ENCODE measurements around the gene TARS3. TPM values are rescaled to one million over a fixed set of nuclear protein-coding genes. Genes with fewer than 3 reads are reported as not detected.
"Not testable (repeated sequence)": the region's sequence is repeated elsewhere in the genome, so short reads cannot be mapped to it uniquely, and the experiment has no call there.

Gene TARS3
- total and polyA plus RNA-seq, 9 donors, result 14.6 to 19.3 (median 18.2) TPM

GRCh38 chr15:101633356-101633755 is 90.9 kb downstream of the TARS3 start:
- DNase-seq, result no peak
- no peak overlapping the region for H3K27ac ChIP-seq (ENCODE audit: low read length)
- no peaks in the 10 kb centered on the region for H3K9me3 ChIP-seq (replicated peaks; ENCODE audit: control insufficient read depth, low read depth, low read length)
- H3K4me1 ChIP-seq (ENCODE audit: control insufficient read depth, insufficient read depth, low read length), result no peaks in the 10 kb centered on the region
- no peaks in the 10 kb centered on the region for H3K36me3 ChIP-seq (ENCODE audit: control insufficient read depth, insufficient read depth, low read length)
- H3K27me3 ChIP-seq (ENCODE audit: control insufficient read depth, insufficient read depth, low read length), result no peaks in the 10 kb centered on the region
- no peak overlapping the region for H3K4me3 ChIP-seq (ENCODE audit: low read length)
- whole genome bisulfite sequencing (ENCODE audit: insufficient coverage), result 79% methylated on average over 2 of the region's 3 CpGs

DNA sequence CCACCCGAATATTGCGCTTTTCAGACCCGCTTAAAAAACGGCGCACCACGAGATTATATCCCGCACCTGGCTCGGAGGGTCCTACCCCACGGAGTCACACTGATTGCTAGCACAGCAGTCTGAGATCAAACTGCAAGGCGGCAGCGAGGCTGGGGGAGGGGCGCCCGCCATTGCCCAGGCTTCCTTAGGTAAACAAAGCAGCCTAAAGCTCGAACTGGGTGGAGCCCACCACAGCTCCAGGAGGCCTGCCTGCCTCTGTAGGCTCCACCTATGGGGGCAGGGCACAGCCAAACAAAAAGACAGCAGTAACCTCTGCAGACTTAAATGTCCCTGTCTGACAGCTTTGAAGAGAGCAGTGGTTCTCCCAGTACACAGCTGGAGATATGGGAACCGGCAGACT is 97.5 kb downstream of the TARS3 start:
- H3K27me3 ChIP-seq (ENCODE audit: control insufficient read depth, insufficient read depth, low read length); H3K4me1 ChIP-seq (ENCODE audit: control insufficient read depth, insufficient read depth, low read length); H3K27ac ChIP-seq (ENCODE audit: low read length); H3K9me3 ChIP-seq (replicated peaks; ENCODE audit: control insufficient read depth, low read depth, low read length); DNase-seq; H3K4me3 ChIP-seq (ENCODE audit: low read length); H3K36me3 ChIP-seq (ENCODE audit: control insufficient read depth, insufficient read depth, low read length): not testable (repeated sequence)
- whole genome bisulfite sequencing (ENCODE audit: insufficient coverage), result 95% methylated on average over 9 of the region's 15 CpGs

DNA sequence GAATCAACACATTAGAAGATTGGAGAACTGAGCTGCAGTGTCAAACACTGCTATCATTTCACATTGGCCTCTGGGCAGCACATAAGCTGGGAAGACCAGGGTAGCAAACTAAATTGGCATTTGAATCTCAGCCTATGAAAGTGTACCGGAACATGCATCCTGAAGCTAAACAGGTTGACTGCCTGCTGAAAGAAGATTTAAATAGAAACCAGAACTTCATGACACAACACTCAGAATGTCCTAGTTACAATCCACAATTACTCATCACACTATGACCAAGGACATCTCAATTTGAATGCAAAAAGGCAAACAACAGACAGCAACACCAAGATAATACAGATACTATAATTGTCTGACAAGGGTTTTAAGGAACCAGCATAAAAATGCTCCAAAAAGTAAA is 98.3 kb downstream of the TARS3 start:
- no peaks in the 10 kb centered on the region for H3K4me1 ChIP-seq (ENCODE audit: control insufficient read depth, insufficient read depth, low read length)
- H3K36me3 ChIP-seq (ENCODE audit: control insufficient read depth, insufficient read depth, low read length), result peaks cover 3% of the 10 kb centered on the region
- DNase-seq, result no peak
- H3K27ac ChIP-seq (ENCODE audit: low read length), result no peak overlapping the region
- 83% methylated on average over 1 of the region's 1 CpG for WGBS (ENCODE audit: insufficient coverage)
- H3K9me3 ChIP-seq (replicated peaks; ENCODE audit: control insufficient read depth, low read depth, low read length), result peaks cover 6% of the 10 kb centered on the region
- H3K27me3 ChIP-seq (ENCODE audit: control insufficient read depth, insufficient read depth, low read length), result no peaks in the 10 kb centered on the region
- H3K4me3 ChIP-seq (ENCODE audit: low read length), result no peak overlapping the region

- peaks cover 4% of the 10 kb centered on the region for H3K4me1 ChIP-seq (ENCODE audit: control insufficient read depth, insufficient read depth, low read length)
- no peak overlapping the region for H3K27ac ChIP-seq (ENCODE audit: low read length)
- no peak overlapping the region for H3K4me3 ChIP-seq (ENCODE audit: low read length)
- no CpG with 5 or more reads among the region's 1 CpG for WGBS (ENCODE audit: insufficient coverage)
- peaks cover 3% of the 10 kb centered on the region for H3K36me3 ChIP-seq (ENCODE audit: control insufficient read depth, insufficient read depth, low read length)
- no peaks in the 10 kb centered on the region for H3K27me3 ChIP-seq (ENCODE audit: control insufficient read depth, insufficient read depth, low read length)
- peaks cover 6% of the 10 kb centered on the region for H3K9me3 ChIP-seq (replicated peaks; ENCODE audit: control insufficient read depth, low read depth, low read length)
- no peak for DNase-seq
These were observed 99.1 kb downstream of the TARS3 start for GRCh38 chr15:101625184-101625583.

DNA sequence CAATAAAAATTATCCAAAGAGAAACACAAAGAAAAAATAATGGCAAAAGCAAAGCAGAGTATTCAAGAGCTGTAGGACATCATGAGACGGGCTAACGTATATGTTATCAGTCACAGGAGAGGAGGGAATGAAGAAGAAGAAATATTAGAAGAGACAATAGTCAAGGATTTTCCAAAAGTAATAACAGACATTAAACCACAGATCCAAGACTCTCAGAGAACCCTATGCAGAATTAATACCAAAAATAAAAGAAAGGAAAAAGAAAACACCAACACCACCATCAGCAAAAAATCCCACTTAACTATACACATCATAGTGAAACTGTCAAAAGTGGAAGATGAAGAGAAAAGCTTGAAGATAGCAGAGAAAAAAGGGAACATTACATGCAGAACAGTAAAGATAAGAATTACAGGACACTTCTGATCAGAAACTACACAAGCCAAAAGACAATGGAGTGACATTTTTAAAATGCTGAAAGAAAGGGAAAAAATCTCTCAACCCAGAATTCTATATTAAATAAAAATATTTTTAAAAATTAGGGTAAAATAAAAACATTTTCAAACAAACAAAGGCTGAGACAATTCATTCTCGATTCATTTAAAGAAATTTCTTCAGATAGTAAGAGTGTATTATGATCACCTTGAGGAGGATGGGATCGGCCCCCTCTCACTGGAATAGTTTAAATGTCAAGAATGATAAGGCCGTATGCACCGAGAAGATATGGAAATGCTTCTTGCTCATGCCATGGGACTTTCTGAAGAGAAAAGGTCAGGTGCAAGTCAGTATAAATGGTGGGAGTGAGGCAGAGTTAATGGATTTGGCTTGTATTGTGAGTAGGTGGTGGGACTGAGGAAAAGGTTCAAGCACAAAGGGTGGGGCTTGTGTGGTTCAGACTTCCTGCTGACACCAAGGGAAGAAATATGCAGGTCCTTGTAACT is 100.6 kb downstream of the TARS3 start:
- no peak overlapping the region for H3K27ac ChIP-seq (ENCODE audit: low read length)

DNA sequence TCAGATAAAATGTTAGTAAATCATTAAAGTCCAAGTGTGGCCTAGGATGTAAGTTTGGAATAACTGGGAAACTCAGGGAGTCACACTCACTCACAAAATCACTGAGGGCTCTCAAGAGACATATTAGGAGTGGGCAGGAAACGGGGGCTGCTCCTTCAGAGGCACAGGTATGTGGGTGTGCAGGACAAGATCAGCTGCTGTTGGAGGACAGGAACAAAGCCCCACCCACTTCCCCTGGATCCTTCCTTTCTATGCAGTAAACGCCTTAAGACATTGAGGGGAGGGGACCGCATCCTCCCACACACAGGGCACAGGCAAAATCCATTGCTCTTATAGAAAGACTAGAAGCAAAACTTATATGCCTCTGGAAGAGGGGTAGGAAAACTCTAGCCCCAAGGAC is 102.3 kb downstream of the TARS3 start:
- no peaks in the 10 kb centered on the region for H3K27me3 ChIP-seq (ENCODE audit: control insufficient read depth, insufficient read depth, low read length)
- no peak overlapping the region for H3K27ac ChIP-seq (ENCODE audit: low read length)
- whole genome bisulfite sequencing (ENCODE audit: insufficient coverage), result no CpG with 5 or more reads among the region's 3 CpGs
- H3K36me3 ChIP-seq (ENCODE audit: control insufficient read depth, insufficient read depth, low read length), result peaks cover 3% of the 10 kb centered on the region
- peaks cover 6% of the 10 kb centered on the region for H3K9me3 ChIP-seq (replicated peaks; ENCODE audit: control insufficient read depth, low read depth, low read length)
- no peak overlapping the region for H3K4me3 ChIP-seq (ENCODE audit: low read length)
- no peak for DNase-seq
- H3K4me1 ChIP-seq (ENCODE audit: control insufficient read depth, insufficient read depth, low read length), result peaks cover 30% of the 10 kb centered on the region

More for the DNA sequence above, 100.6 kb downstream of the TARS3 start:
- 94% methylated on average over 3 of the region's 6 CpGs for WGBS (ENCODE audit: insufficient coverage)
- Histone ChIP-seq H3K4me3 (ENCODE audit: low read length) (no peak overlapping the region), H3K9me3 (replicated peaks; ENCODE audit: control insufficient read depth, low read depth, low read length) (peaks cover 6% of the 10 kb centered on the region), H3K4me1 (ENCODE audit: control insufficient read depth, insufficient read depth, low read length) (peaks cover 17% of the 10 kb centered on the region), H3K36me3 (ENCODE audit: control insufficient read depth, insufficient read depth, low read length) (peaks cover 3% of the 10 kb centered on the region), H3K27me3 (ENCODE audit: control insufficient read depth, insufficient read depth, low read length) (no peaks in the 10 kb centered on the region)
- DNase-seq, result no peak

DNA sequence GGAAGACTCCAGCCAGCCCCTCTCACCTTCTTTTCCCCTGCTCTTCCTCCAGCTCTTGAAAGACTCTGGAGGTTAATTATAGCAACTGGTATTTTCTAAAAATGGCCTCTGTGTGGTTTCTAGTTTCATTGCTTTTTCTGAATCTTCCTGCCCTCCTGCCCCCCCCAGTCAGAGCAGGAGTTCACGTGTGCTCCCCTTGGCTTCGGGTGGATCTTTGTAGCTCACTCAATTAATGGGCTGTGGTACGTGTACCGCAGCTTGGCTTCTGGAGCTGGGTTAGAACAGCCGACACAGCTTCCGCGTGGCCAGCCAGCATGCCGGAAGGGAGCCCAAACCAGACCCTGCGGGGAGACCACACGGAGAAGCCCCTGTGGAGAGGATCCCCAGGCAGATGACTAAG is 103.6 kb downstream of the TARS3 start:
- Histone ChIP-seq H3K27me3 (ENCODE audit: control insufficient read depth, insufficient read depth, low read length) (no peaks in the 10 kb centered on the region), H3K4me1 (ENCODE audit: control insufficient read depth, insufficient read depth, low read length) (peaks cover 41% of the 10 kb centered on the region), H3K4me3 (ENCODE audit: low read length) (no peak overlapping the region), H3K27ac (ENCODE audit: low read length) (peak overlapping the region; percentile 55), H3K9me3 (replicated peaks; ENCODE audit: control insufficient read depth, low read depth, low read length) (peaks cover 6% of the 10 kb centered on the region), H3K36me3 (ENCODE audit: control insufficient read depth, insufficient read depth, low read length) (peaks cover 2% of the 10 kb centered on the region)
- WGBS (ENCODE audit: insufficient coverage), result 61% methylated on average over 10 of the region's 10 CpGs
- no peak for DNase-seq

DNA sequence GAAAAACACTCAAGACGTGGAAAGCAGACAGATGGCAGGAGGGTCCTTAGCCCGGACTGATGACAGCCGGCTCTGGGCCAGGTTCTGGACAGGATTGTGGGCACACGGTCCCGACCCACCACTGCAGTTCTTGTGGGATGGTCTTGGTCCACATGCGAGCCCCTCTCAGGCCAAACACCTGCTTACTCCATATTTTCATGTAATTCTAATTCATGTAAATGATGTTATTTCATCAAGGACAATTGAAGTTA is 104.7 kb downstream of the TARS3 start:
- DNase-seq, result no peak
- Histone ChIP-seq H3K36me3 (ENCODE audit: control insufficient read depth, insufficient read depth, low read length) (no peaks in the 10 kb centered on the region), H3K4me3 (ENCODE audit: low read length) (no peak overlapping the region), H3K27ac (ENCODE audit: low read length) (no peak overlapping the region), H3K9me3 (replicated peaks; ENCODE audit: control insufficient read depth, low read depth, low read length) (peaks cover 6% of the 10 kb centered on the region), H3K27me3 (ENCODE audit: control insufficient read depth, insufficient read depth, low read length) (no peaks in the 10 kb centered on the region), H3K4me1 (ENCODE audit: control insufficient read depth, insufficient read depth, low read length) (peaks cover 53% of the 10 kb centered on the region)
- 83% methylated on average over 3 of the region's 6 CpGs for WGBS (ENCODE audit: insufficient coverage)

DNA sequence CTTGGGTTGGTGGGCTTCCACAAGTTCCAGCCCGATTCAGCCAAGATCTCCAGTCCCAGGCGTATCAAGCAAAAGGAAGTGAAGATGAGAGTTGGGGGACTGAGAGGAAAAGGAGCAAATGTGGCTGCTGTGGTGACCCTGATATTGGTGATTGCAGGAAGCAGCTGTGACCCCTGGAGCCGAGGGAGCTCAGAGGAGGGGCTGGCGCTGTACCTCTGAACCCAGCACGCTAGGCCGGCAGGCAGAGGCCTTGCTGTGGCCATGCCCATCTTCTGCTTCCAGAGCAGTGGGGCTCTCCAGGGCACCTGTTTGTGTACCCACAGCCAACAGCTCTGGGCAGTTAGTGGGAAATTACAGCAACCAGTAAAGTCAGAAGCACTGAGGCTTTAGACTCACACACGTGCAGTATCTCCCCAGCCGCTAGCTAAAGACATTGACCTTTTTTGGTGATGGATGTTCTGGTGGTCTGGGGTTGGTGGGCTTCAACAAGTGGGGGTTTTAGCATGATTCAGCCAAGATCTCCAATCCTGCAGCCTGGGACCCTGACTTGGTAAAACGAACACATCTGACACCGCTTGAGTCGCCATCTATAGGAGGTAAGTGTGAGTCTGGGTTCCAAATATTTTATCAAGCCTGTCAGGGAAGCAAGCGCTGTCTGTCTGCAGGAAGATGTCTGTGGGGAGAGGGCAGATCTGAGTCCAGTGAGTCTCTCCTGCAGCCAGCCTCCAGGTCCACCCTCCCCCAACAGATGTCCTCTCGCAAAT is 105.2 kb downstream of the TARS3 start:
- Histone ChIP-seq H3K27ac (ENCODE audit: low read length) (no peak overlapping the region), H3K36me3 (ENCODE audit: control insufficient read depth, insufficient read depth, low read length) (no peaks in the 10 kb centered on the region), H3K27me3 (ENCODE audit: control insufficient read depth, insufficient read depth, low read length) (no peaks in the 10 kb centered on the region), H3K9me3 (replicated peaks; ENCODE audit: control insufficient read depth, low read depth, low read length) (peaks cover 6% of the 10 kb centered on the region), H3K4me1 (ENCODE audit: control insufficient read depth, insufficient read depth, low read length) (peaks cover 58% of the 10 kb centered on the region), H3K4me3 (ENCODE audit: low read length) (no peak overlapping the region)
- DNase-seq, result no peak
- WGBS (ENCODE audit: insufficient coverage), result 63% methylated on average over 12 of the region's 13 CpGs

GRCh38 chr15:101618076-101618475 is 106.2 kb downstream of the TARS3 start:
- Histone ChIP-seq H3K27ac (ENCODE audit: low read length) (no peak overlapping the region), H3K9me3 (replicated peaks; ENCODE audit: control insufficient read depth, low read depth, low read length) (peaks cover 2% of the 10 kb centered on the region), H3K4me1 (ENCODE audit: control insufficient read depth, insufficient read depth, low read length) (peaks cover 67% of the 10 kb centered on the region), H3K27me3 (ENCODE audit: control insufficient read depth, insufficient read depth, low read length) (no peaks in the 10 kb centered on the region), H3K4me3 (ENCODE audit: low read length) (no peak overlapping the region), H3K36me3 (ENCODE audit: control insufficient read depth, insufficient read depth, low read length) (no peaks in the 10 kb centered on the region)
- DNase-seq, result no peak
- WGBS (ENCODE audit: insufficient coverage), result 78% methylated on average over 5 of the region's 10 CpGs
